ENCODE data around the gene SMURF1.

GRCh38 chr7:99126921-99127553 is 16.9 kb downstream of the SMURF1 start:
- TF ChIP-seq CTCF (IDR thresholded peaks at IDR 0.05; ENCODE audit: low read depth, low read length, missing input control) (no peak), TAF1 (conservative IDR thresholded peaks at IDR 0.05) (no peak), GABPA (IDR thresholded peaks at IDR 0.05 in 1 of 2, conservative IDR thresholded peaks at IDR 0.05 in 1 of 2) (no peak), YY1 (IDR thresholded peaks at IDR 0.05) (no peak), REST (IDR thresholded peaks at IDR 0.05) (no peak), RXRA (IDR thresholded peaks at IDR 0.05) (no peak)
